ENCODE measurements around the gene VEPH1. TPM values are rescaled to one million over a fixed set of nuclear protein-coding genes. Genes with fewer than 3 reads are reported as not detected.

Gene VEPH1
- total RNA-seq, 2 donors from 2014 or later, result 11.8 to 17.1 TPM

- H3K4me1 Mint-ChIP-seq, result no peaks in the 10 kb centered on the region
- Histone ChIP-seq H3K9ac (ENCODE audit: extremely low read depth, low read length, poor library complexity, severe bottlenecking) (no peak overlapping the region), H3K27me3 (ENCODE audit: control insufficient read depth, insufficient read depth, low read length, poor library complexity, severe bottlenecking) (no peaks in the 10 kb centered on the region), H3K36me3 (ENCODE audit: control insufficient read depth, insufficient read depth, low read length) (no peaks in the 10 kb centered on the region), H3K4me3 (ENCODE audit: low read length) (no peak overlapping the region), H3K4me1 (ENCODE audit: control insufficient read depth, insufficient read depth, low read length) (no peaks in the 10 kb centered on the region), H3K9me3 (ENCODE audit: control insufficient read depth, low read length) (peaks cover 30% of the 10 kb centered on the region), H3K27ac (ENCODE audit: low read depth, low read length) (no peak overlapping the region)
- H3K9me3 Mint-ChIP-seq, result peaks cover 12% of the 10 kb centered on the region
- no peak for TF ChIP-seq CTCF (conservative IDR thresholded peaks at IDR 0.05)
- H3K27ac Mint-ChIP-seq, result no peak overlapping the region
- H3K27me3 Mint-ChIP-seq (ENCODE audit: insufficient read depth), result peaks cover 27% of the 10 kb centered on the region
- DNase-seq, result no peak
- no peak overlapping the region for H3K4me3 Mint-ChIP-seq
- WGBS, 2 experiments (ENCODE audit: insufficient coverage in 1 of 2, insufficient read length in 1 of 2), result 93 to 98% methylated on average over 6 of the region's 6 CpGs
- no peaks in the 10 kb centered on the region for H3K36me3 Mint-ChIP-seq (ENCODE audit: low read depth)
Measured at GRCh38 chr3:157541506-157542236, 38.5 kb upstream of the VEPH1 start.

GRCh38 chr3:157540656-157541055, 37.4 kb upstream of the VEPH1 start:
- no peak overlapping the region for H3K4me3 Mint-ChIP-seq

GRCh38 chr3:157535667-157536066, 32.5 kb upstream of the VEPH1 start:
- Mint-ChIP-seq H3K36me3 (ENCODE audit: low read depth) (no peaks in the 10 kb centered on the region), H3K27ac (no peak overlapping the region), H3K4me3 (no peak overlapping the region), H3K4me1 (no peaks in the 10 kb centered on the region), H3K27me3 (ENCODE audit: insufficient read depth) (peaks cover 11% of the 10 kb centered on the region), H3K9me3 (peaks cover 12% of the 10 kb centered on the region)
- Histone ChIP-seq H3K4me1 (ENCODE audit: control insufficient read depth, insufficient read depth, low read length) (no peaks in the 10 kb centered on the region), H3K9me3 (ENCODE audit: control insufficient read depth, low read length) (peaks cover 35% of the 10 kb centered on the region), H3K36me3 (ENCODE audit: control insufficient read depth, insufficient read depth, low read length) (no peaks in the 10 kb centered on the region), H3K4me3 (ENCODE audit: low read length) (no peak overlapping the region), H3K27ac (ENCODE audit: low read depth, low read length) (no peak overlapping the region), H3K27me3 (ENCODE audit: control insufficient read depth, insufficient read depth, low read length, poor library complexity, severe bottlenecking) (no peaks in the 10 kb centered on the region), H3K9ac (ENCODE audit: extremely low read depth, low read length, poor library complexity, severe bottlenecking) (no peak overlapping the region)
- DNase-seq, result no peak
- WGBS, 2 experiments (ENCODE audit: insufficient coverage in 1 of 2, insufficient read length in 1 of 2), result 91 to 96% methylated on average over 3 of the region's 3 CpGs
- TF ChIP-seq CTCF (conservative IDR thresholded peaks at IDR 0.05), result no peak

More at GRCh38 chr3:157540656-157541055, 37.4 kb upstream of the VEPH1 start:
- Mint-ChIP-seq H3K27ac (no peak overlapping the region), H3K4me1 (no peaks in the 10 kb centered on the region), H3K27me3 (ENCODE audit: insufficient read depth) (peaks cover 27% of the 10 kb centered on the region), H3K36me3 (ENCODE audit: low read depth) (no peaks in the 10 kb centered on the region), H3K9me3 (peaks cover 18% of the 10 kb centered on the region)
- Histone ChIP-seq H3K9me3 (ENCODE audit: control insufficient read depth, low read length) (peaks cover 37% of the 10 kb centered on the region), H3K36me3 (ENCODE audit: control insufficient read depth, insufficient read depth, low read length) (no peaks in the 10 kb centered on the region), H3K4me1 (ENCODE audit: control insufficient read depth, insufficient read depth, low read length) (no peaks in the 10 kb centered on the region), H3K27me3 (ENCODE audit: control insufficient read depth, insufficient read depth, low read length, poor library complexity, severe bottlenecking) (no peaks in the 10 kb centered on the region), H3K9ac (ENCODE audit: extremely low read depth, low read length, poor library complexity, severe bottlenecking) (no peak overlapping the region), H3K4me3 (ENCODE audit: low read length) (no peak overlapping the region), H3K27ac (ENCODE audit: low read depth, low read length) (no peak overlapping the region)
- TF ChIP-seq CTCF (conservative IDR thresholded peaks at IDR 0.05), result no peak
- 65% methylated on average over 3 of the region's 3 CpGs; no CpG with 5 or more reads in 1 of the 2 experiments for WGBS, 2 experiments (ENCODE audit: insufficient coverage in 1 of 2, insufficient read length in 1 of 2)
- no peak for DNase-seq
